Esophagus muscularis mucosa (tissue), 4 donors: ENCODE measurements around the gene IGF1R. TPM values are rescaled to one million over a fixed set of nuclear protein-coding genes. Genes with fewer than 3 reads are reported as not detected.

Experiments used
- DNase-seq: peaks from one replicate; pipeline ENCODE4 v3.0.0-alpha.2; 2017; ENCODE audit errors: extremely low spot score
- H3K27ac ChIP-seq, 4 donors: fragments of 200-600 bp; sonication (generic); replicated peaks in 1 of 4; 1 replicate in 3 of 4; 2 replicates in 1 of 4; pipeline ENCODE4 v1.5.1; 2016 to 2019; ENCODE audit warnings: mild to moderate bottlenecking in 1 of 4
- H3K27me3 ChIP-seq, 4 donors: fragments of 200-600 bp; sonication (generic); one replicate each; pipeline versions ENCODE4 v1.5.1 to v1.6.0; 2016 to 2019
- H3K36me3 ChIP-seq, 4 donors: fragments of 200-600 bp; sonication (generic); one replicate each; pipeline ENCODE4 v1.5.1; 2016 to 2019
- H3K4me1 ChIP-seq, 4 donors: fragments of 200-600 bp; sonication (generic); one replicate each; pipeline ENCODE4 v1.5.1; 2016 to 2019
- H3K4me3 ChIP-seq, 4 donors: fragments of 200-600 bp; sonication (generic); 1 replicate in 2 of 4; 2 replicates in 2 of 4; pipeline ENCODE4 v1.5.1; 2016 to 2019; ENCODE audit warnings: mild to moderate bottlenecking in 4 of 4, moderate library complexity in 1 of 4
- H3K9me3 ChIP-seq, 4 donors: fragments of 200-600 bp; sonication (generic); 1 replicate in 3 of 4; 2 replicates in 1 of 4; pipeline ENCODE4 v1.5.1; 2016 to 2019
- EP300 ChIP-seq: sonication (generic); formaldehyde crosslinking; IDR thresholded peaks from one replicate; pipeline ENCODE4 v1.6.1; 2017; ENCODE audit warnings: antibody characterized with exemption
- POLR2A ChIP-seq: fragments of 450-650 bp; IDR thresholded peaks from one replicate; pipeline ENCODE4 v1.6.1; 2017; ENCODE audit warnings: antibody characterized with exemption, moderate library complexity, mild to moderate bottlenecking, low read depth
- POLR2AphosphoS5 ChIP-seq, 2 donors: sonication (generic); formaldehyde crosslinking; IDR thresholded peaks; one replicate each; pipeline ENCODE4 v1.6.1; 2017; ENCODE audit warnings: antibody characterized with exemption in 2 of 2
- WGBS: methylation state at CpG from one replicate; pipeline ENCODE4 v1.1.5; 2018; 5-methylcytosine and 5-hydroxymethylcytosine counted together
- intact Hi-C: fragments of 100-400 bp; cut with DNase I; formaldehyde crosslinking; loops from one replicate; pipeline ENCODE4 v1.15.1; 2023
- total RNA-seq, 4 donors: library from RNA; depleted of rRNA; stranded (reverse); fragments of >200 nt; gene quantifications; one replicate each; pipeline versions ENCODE4 v1.1.0 to v1.2.1, GENCODE V29; 2016
- TF ChIP-seq, protein P1 (sequence below), 3 experiments: fragments of 200-600 bp in 2 of 3; fragments of 450-650 bp in 1 of 3; sonication (generic) in 2 of 3; IDR thresholded peaks; one replicate each; pipeline ENCODE4 v1.5.1; 2017 to 2019; ENCODE audit warnings: antibody characterized with exemption in 3 of 3, mild to moderate bottlenecking in 2 of 3, moderate library complexity in 1 of 3

IGF1R gene
- total RNA-seq, 4 donors from 2014 or later = 33.6 to 95.3 (median 49.7) TPM

DNA sequence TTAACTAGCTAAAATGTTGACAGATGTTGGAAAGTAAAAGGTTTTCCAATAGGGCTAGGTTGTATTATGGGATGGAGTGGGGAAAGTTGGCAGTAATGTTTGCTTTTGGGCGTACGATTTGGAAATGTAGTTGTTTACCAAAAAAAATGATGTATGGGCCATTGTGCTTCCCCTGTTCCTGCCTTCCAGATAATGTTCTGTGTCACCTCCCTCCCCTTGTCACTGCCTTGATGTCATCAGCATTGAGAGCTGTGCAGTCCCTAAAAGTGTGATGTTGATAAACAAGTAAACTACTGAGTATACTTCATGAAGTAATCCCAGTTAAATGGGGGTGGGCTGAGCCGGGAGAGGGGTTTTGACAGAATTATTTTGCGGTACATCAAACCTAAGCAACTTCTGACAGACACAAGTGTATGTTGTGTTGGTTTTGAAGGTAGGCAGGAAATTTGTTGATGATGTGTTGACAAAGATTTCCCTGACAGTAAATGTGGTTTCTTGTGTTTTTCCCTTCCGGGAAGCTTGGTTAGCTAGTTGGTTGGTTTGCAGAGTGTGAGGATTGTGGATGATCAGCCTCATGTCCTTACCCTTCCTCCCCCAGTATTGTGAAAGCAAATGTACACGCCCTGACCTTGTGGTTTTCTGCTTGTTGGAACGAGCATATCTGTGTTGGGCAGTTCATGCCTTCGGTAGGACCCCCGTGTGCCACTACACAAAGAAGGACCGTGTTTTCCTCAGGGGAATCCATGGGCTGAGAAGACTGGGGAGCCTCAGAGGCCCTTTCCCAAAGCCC is 271.9 kb downstream of the IGF1R start:
- no peak overlapping the region for H3K4me3 ChIP-seq
- H3K36me3 ChIP-seq = peaks cover 31 to 85% (median 80%) of the 10 kb centered on the region in 4 donors
- 75% methylated on average over 10 of the region's 10 CpGs for WGBS
- intact Hi-C loops = no loop called here
- TF ChIP-seq, protein P1, sequence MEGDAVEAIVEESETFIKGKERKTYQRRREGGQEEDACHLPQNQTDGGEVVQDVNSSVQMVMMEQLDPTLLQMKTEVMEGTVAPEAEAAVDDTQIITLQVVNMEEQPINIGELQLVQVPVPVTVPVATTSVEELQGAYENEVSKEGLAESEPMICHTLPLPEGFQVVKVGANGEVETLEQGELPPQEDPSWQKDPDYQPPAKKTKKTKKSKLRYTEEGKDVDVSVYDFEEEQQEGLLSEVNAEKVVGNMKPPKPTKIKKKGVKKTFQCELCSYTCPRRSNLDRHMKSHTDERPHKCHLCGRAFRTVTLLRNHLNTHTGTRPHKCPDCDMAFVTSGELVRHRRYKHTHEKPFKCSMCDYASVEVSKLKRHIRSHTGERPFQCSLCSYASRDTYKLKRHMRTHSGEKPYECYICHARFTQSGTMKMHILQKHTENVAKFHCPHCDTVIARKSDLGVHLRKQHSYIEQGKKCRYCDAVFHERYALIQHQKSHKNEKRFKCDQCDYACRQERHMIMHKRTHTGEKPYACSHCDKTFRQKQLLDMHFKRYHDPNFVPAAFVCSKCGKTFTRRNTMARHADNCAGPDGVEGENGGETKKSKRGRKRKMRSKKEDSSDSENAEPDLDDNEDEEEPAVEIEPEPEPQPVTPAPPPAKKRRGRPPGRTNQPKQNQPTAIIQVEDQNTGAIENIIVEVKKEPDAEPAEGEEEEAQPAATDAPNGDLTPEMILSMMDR (IDR thresholded peaks at IDR 0.05) = no peak
- no peak for TF ChIP-seq POLR2A
- TF ChIP-seq EP300 = no peak
- no peak for DNase-seq
- H3K9me3 ChIP-seq = no peaks in the 10 kb centered on the region
- peaks cover 7 to 25% (median 20%) of the 10 kb centered on the region in 4 donors for H3K4me1 ChIP-seq
- no peak overlapping the region for H3K27ac ChIP-seq
- no peaks in the 10 kb centered on the region for H3K27me3 ChIP-seq

DNA sequence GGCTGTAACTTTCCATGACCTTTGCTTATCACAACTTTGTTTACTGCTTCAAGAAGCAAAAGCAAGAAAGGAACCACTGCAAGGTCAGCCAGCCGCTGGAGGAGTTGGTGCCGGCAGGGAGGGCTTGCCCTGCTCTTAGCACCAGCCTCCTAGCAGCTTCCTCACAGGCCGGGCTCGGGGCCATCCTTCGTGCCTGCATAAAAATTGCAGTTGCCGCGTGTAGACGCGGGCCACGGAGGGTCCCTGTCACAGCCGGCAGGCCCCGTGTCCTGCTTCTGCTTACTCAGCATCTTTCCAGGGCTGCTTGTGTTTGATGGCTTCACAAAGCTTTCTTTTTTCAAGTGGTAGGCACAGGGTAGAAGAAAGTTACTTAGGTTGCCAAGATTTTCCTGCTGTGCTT is 274.8 kb downstream of the IGF1R start:
- 95% methylated on average over 12 of the region's 12 CpGs for WGBS
- peaks cover 11 to 35% (median 34%) of the 10 kb centered on the region in 4 donors for H3K4me1 ChIP-seq

DNA sequence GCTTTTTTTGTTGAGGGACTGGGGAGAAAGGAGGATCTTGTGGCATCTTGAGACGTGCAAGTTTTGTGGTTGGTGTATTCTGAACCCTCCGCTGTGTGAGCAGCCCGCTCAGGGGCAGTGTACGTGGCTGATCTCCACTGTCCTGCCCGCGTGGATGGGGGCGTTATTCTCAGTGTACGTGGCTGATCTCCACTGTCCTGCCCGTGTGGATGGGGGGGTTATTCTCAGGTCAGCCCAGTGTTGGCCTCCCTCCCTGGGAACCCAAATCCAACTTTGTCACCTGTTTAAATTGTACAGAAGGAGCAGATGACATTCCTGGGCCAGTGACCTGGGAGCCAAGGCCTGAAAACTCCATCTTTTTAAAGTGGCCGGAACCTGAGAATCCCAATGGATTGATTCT is 275.2 kb downstream of the IGF1R start:
- H3K9me3 ChIP-seq = no peaks in the 10 kb centered on the region
- peaks cover 16 to 69% (median 57%) of the 10 kb centered on the region in 4 donors for H3K36me3 ChIP-seq
- intact Hi-C loops = no loop called here
- no peak for DNase-seq
- WGBS = 87% methylated on average over 9 of the region's 10 CpGs
- H3K4me3 ChIP-seq = no peak overlapping the region
- peaks cover 11 to 39% (median 34%) of the 10 kb centered on the region in 4 donors for H3K4me1 ChIP-seq
- no peak for TF ChIP-seq POLR2A
- no peak for TF ChIP-seq POLR2AphosphoS5 (IDR thresholded peaks at IDR 0.05)
- no peak for TF ChIP-seq EP300
- TF ChIP-seq, protein P1 (IDR thresholded peaks at IDR 0.05) = no peak
- peak overlapping the region in 1 of 4 donors; percentile 65 for H3K27ac ChIP-seq
- no peaks in the 10 kb centered on the region for H3K27me3 ChIP-seq

More for the DNA sequence above, 274.8 kb downstream of the IGF1R start:
- intact Hi-C loops = no loop called here
- no peak overlapping the region for H3K27ac ChIP-seq
- no peaks in the 10 kb centered on the region for H3K27me3 ChIP-seq
- TF ChIP-seq POLR2A (no peak), POLR2AphosphoS5 (IDR thresholded peaks at IDR 0.05) (no peak), EP300 (no peak)
- TF ChIP-seq, protein P1 (IDR thresholded peaks at IDR 0.05) = no peak
- H3K9me3 ChIP-seq = no peaks in the 10 kb centered on the region
- H3K36me3 ChIP-seq = peaks cover 16 to 69% (median 59%) of the 10 kb centered on the region in 4 donors
- DNase-seq = no peak
- no peak overlapping the region for H3K4me3 ChIP-seq

DNA sequence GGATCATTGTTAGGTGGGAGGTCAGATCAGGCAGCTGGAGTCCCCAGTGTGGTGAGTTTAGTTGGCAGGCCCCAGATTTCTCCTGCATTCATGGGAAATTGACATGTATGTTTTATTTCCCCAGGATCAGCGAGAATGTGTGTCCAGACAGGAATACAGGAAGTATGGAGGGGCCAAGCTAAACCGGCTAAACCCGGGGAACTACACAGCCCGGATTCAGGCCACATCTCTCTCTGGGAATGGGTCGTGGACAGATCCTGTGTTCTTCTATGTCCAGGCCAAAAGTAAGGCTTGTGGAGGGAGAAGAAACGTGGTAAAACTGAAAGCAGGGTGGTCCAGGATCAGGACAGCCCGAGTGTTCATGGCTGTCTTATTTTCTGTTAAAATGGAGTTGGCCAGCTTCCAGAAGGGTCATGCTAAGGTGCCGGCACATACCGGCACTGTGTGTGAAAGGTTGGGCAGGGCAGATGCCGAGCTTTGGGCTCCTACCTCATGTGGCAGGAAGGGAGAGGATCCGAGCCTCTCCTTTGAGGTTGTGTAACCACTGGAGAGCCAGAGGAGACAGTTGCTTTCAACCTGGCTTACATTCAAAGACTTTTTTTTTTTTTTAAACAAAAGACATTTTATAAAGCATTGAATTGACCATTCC is 276.2 kb downstream of the IGF1R start:
- Histone ChIP-seq H3K27ac (peak overlapping the region; percentile 22 to 67 (median 56)), H3K4me3 (no peak overlapping the region), H3K27me3 (no peaks in the 10 kb centered on the region), H3K9me3 (no peaks in the 10 kb centered on the region), H3K4me1 (peaks cover 11 to 40% (median 34%) of the 10 kb centered on the region in 4 donors), H3K36me3 (peaks cover 16 to 65% (median 53%) of the 10 kb centered on the region in 4 donors)
- WGBS = 67% methylated on average over 11 of the region's 11 CpGs
- no peak for TF ChIP-seq EP300
- peak in 1 of 2 donors; percentile 27 for TF ChIP-seq POLR2AphosphoS5 (IDR thresholded peaks at IDR 0.05)
- no peak for DNase-seq
- intact Hi-C loops = no loop called here

DNA sequence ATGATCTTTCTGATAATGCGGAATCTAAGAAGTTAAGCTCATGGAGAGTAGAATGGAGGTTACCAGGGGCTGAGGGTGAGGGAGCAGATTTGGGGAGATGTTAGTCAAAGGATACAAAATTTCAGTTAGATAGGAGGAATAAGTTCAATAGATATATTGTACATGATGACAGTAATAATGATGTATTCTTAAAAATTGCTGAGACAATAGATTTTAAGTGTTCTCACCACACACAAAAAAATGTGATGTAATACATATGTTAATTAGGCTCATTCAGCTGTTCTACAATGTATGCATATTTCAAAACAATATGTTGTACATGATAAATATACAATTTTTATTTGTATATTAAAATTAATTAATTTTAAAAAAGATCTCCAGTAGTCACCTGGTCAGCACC is 277.9 kb downstream of the IGF1R start:
- peak overlapping the region in 2 of 4 donors; percentile 62 to 73 for H3K27ac ChIP-seq
- H3K9me3 ChIP-seq = no peaks in the 10 kb centered on the region
- TF ChIP-seq POLR2AphosphoS5 (IDR thresholded peaks at IDR 0.05) (no peak), EP300 (no peak), POLR2A (no peak)
- TF ChIP-seq, protein P1 (IDR thresholded peaks at IDR 0.05) = no peak
- DNase-seq = no peak
- no peaks in the 10 kb centered on the region for H3K27me3 ChIP-seq
- intact Hi-C loops = no loop called here
- H3K36me3 ChIP-seq = peaks cover 21 to 76% (median 64%) of the 10 kb centered on the region in 4 donors
- no peak overlapping the region for H3K4me3 ChIP-seq
- peaks cover 11 to 40% (median 34%) of the 10 kb centered on the region in 4 donors for H3K4me1 ChIP-seq
- 100% methylated on average over 1 of the region's 1 CpG for WGBS
